T-helper 22 cell (primary cell): ENCODE results near the gene USP47.

Source experiments
- DNase-seq: peaks from one replicate; pipeline ENCODE4 v3.0.0-alpha.2; 2020; ENCODE audit warnings: low read depth

USP47 gene

GRCh38 chr11:11841723-11842420 is at the start of gene USP47:
TSS of gene USP47 (plus strand) at chr11:11841972. CDS start at chr11:11842186, 214 bp downstream.
- peak; percentile 87 for DNase-seq

GRCh38 chr11:11793073-11793472 is 48.7 kb upstream of the USP47 start:
- no peak for DNase-seq

- peak; percentile 50 for DNase-seq
These were observed 43.0 kb upstream of the USP47 start for GRCh38 chr11:11798586-11799438.

- no peak for DNase-seq
These were observed 36.5 kb upstream of the USP47 start for GRCh38 chr11:11805228-11805627.

GRCh38 chr11:11806074-11806473 is 35.7 kb upstream of the USP47 start:
- no peak for DNase-seq

- DNase-seq, result no peak
These were observed 35.2 kb upstream of the USP47 start for GRCh38 chr11:11806586-11806985.

GRCh38 chr11:11807811-11808782 is 33.7 kb upstream of the USP47 start:
- no peak for DNase-seq

GRCh38 chr11:11808992-11809615 is 32.7 kb upstream of the USP47 start:
- DNase-seq, result no peak

GRCh38 chr11:11810764-11811726 is 30.7 kb upstream of the USP47 start:
- no peak for DNase-seq

- no peak for DNase-seq
These were observed 28.3 kb upstream of the USP47 start for GRCh38 chr11:11813288-11813962.

- no peak for DNase-seq
These were observed 26.9 kb upstream of the USP47 start for GRCh38 chr11:11814614-11815452.

- no peak for DNase-seq
These were observed 25.1 kb upstream of the USP47 start for GRCh38 chr11:11816511-11817314.

GRCh38 chr11:11817957-11818356 is 23.8 kb upstream of the USP47 start:
- no peak for DNase-seq

GRCh38 chr11:11818529-11819121 is 23.1 kb upstream of the USP47 start:
- no peak for DNase-seq

GRCh38 chr11:11821899-11822298 is 19.9 kb upstream of the USP47 start:
- no peak for DNase-seq

- DNase-seq, result no peak
These were observed 18.8 kb upstream of the USP47 start for GRCh38 chr11:11822946-11823345.

GRCh38 chr11:11826260-11826659 is 15.5 kb upstream of the USP47 start:
- no peak for DNase-seq

GRCh38 chr11:11827272-11827671 is 14.5 kb upstream of the USP47 start:
- no peak for DNase-seq
